GM10266 (cell line): ENCODE data around the gene TXNRD1.
"Not testable (repeated sequence)": the region's sequence is repeated elsewhere in the genome, so short reads cannot be mapped to it uniquely, and the experiment has no call there.

ENCODE experiments used
- DNase-seq: peaks from one replicate; pipeline ENCODE4 v3.0.0; 2012; ENCODE audit errors: extremely low spot score
- CTCF ChIP-seq: IDR thresholded peaks from 2 replicates; pipeline ENCODE4 v1.5.1; 2012; ENCODE audit warnings: mild to moderate bottlenecking, low read depth; ENCODE audit not compliant: control insufficient read depth, insufficient read depth; ENCODE audit errors: missing control alignments

The TXNRD1 gene

GRCh38 chr12:104319918-104320626 is 104.5 kb downstream of the TXNRD1 start:
- DNase-seq: no peak
- no peak for TF ChIP-seq CTCF

GRCh38 chr12:104320627-104321024 is 105.0 kb downstream of the TXNRD1 start:
- no peak for TF ChIP-seq CTCF
- DNase-seq: no peak

GRCh38 chr12:104321949-104322348 is 106.4 kb downstream of the TXNRD1 start:
- no peak for DNase-seq
- no peak for TF ChIP-seq CTCF

GRCh38 chr12:104322533-104322932 is 107.0 kb downstream of the TXNRD1 start:
- DNase-seq: not testable (repeated sequence)

GRCh38 chr12:104323899-104324298 is 108.3 kb downstream of the TXNRD1 start:
- TF ChIP-seq CTCF: no peak
- no peak for DNase-seq

- not testable (repeated sequence) for DNase-seq
These were observed 112.7 kb downstream of the TXNRD1 start for GRCh38 chr12:104328278-104328677.

- TF ChIP-seq CTCF: no peak
- DNase-seq: no peak
These were observed 113.2 kb downstream of the TXNRD1 start for GRCh38 chr12:104328790-104329189.

- no peak for DNase-seq
- TF ChIP-seq CTCF: no peak
These were observed 114.3 kb downstream of the TXNRD1 start for GRCh38 chr12:104329707-104330532.
